ENCODE measurements around the gene SAMD3.
"Not testable (repeated sequence)": the region's sequence is repeated elsewhere in the genome, so short reads cannot be mapped to it uniquely, and the experiment has no call there.

SAMD3 gene

DNA sequence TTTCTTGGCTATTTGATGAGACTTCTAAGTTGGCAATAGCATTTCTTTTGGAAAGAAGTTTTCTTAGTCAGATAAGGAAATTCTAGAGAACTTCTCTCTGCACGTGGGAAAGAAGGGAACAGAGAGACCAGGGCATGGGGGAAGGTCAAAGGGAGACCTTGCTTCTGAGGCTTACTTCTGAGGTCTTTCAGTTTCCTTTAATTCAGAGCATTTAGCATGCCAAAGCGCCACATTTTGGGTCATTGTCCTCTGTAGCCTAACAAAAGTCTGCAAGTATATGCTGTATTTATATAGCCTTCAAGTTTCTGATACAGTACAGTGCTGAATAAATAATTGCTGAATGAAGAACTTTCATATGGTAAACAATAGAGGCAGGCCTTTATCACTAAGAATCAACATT lies 95.6 kb downstream of the SAMD3 start:
- no peak for FAIRE-seq

DNA sequence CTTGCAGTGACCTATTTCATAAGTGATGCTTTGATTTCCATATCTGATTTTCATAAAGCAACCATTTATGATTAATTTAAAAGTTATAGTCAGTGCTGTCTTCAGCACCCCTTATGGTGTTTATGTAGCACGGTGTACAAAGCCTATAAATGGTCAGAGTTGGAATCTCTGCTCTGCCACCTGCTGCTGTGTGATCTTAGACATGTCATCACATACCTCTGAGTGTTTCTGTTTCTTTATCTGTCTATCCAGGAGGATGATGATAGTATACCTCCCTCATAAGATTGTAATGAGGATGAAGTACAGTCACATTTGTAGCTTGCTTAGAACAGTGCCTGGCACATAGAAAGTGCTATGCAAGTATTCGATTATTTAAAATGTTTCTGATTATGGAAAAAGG lies 100.5 kb downstream of the SAMD3 start:
- FAIRE-seq, result no peak

DNA sequence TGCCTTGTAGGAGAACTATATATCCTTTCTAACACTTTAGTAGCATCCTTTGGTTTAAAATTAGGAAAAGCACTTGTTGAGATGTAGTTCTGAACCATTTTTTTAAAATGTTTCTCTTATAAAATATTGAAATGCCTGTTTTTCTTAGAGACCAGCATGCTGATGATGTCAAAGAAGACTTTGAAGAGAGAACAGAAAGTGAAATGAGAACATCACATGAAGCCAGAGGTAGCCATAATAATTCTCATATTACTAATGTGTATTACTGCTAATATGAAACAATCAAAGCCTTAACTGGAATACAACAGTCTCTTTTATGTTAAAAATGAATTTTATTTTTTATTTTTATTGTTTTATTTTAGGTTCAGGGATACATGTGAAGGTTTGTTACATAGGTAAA lies 102.0 kb downstream of the SAMD3 start:
- no peak for FAIRE-seq

DNA sequence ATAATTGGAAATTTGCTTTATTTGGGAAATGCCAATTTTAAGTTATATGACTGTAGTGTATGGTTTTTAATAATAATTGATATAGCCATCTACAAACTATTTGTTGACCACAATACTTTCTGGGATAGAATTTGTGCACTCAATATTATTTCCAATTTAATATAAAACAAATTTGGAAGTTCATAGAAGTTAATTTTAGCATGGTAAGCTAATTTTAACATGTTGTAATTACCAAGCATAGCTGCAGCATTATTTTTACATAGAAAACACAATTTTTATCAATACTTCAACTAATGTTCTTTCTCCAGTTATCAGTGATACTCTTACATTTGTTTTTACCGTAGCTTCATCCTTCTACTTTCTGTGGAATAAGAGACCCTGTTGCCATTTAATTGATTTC lies 103.5 kb downstream of the SAMD3 start:
- FAIRE-seq, result no peak

DNA sequence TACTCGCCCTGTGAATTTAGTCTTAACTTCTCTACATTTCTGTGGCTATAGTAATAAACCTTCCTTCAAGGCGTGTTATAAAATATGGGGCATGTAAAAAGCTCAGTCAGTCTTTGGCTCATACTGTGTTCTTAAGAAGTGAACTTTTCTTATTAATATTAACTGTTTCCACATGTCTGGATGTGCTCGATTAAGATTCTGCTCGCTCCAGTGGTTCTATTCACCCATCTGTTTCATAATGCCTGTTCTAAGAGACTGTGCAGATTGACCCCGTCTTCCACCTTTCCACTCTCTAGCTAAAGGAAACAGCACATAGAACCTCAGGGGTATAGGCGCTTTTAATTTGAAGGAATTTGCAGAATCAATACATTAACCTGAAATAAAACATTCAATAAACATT lies 104.5 kb downstream of the SAMD3 start:
- FAIRE-seq, result no peak

DNA sequence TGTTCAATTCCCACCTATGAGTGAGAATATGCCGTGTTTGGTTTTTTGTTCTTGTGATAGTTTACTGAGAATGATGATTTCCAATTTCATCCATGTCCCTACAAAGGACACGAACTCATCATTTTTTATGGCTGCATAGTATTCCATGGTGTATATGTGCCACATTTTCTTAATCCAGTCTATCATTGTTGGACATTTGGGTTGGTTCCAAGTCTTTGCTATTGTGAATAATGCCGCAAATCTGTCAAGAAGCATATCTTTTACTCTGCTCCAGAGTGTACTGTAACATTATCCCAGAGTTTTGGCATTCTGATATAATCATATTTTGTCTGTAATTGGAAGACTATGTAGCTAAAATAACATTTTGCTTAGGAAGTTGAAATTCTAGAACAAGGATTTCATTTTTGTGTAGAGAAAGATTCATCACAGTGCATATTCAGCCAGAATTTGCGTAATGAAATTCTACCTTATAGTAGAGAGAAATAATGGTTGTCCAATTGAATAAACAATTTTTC lies 105.5 kb downstream of the SAMD3 start:
- FAIRE-seq, result not testable (repeated sequence)

DNA sequence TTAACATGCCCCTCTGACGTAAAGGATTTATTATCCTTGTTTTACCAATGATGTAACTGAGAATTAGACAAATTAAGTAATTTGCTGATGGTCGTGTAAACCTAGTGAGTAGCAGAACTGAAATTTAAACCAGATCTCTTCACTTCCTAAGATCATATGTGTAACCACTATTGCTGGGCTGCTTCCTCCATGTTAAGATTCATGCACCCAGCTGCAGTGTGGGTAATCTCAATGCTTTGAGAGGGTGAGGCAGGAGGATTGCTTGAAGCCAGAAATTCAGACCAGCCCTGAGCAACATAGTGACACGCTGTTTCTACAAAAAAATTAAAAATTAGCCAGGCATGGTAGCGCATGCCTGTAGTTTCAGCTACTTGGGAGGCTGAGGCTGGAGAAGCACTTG lies 106.5 kb downstream of the SAMD3 start:
- no peak for FAIRE-seq

DNA sequence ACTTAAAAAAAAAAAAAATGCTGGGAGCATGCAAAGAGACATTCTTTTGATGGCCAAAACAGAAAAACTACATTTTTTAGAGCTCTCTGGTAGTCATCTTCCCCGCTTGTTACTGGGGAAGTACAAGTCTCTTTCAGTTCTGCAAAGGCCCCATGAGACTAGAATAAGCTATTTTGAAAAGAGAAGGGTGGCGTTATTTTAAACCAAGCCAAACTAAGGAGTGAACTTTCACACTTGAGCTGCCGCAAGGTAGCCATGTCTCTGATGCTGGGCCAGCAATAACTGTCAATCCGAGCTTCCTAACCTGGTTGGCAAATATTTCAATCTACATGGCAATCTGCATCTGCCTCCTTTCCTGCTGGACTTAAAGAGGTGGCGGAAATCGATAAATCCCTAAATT lies 107.7 kb downstream of the SAMD3 start:
- FAIRE-seq, result no peak

DNA sequence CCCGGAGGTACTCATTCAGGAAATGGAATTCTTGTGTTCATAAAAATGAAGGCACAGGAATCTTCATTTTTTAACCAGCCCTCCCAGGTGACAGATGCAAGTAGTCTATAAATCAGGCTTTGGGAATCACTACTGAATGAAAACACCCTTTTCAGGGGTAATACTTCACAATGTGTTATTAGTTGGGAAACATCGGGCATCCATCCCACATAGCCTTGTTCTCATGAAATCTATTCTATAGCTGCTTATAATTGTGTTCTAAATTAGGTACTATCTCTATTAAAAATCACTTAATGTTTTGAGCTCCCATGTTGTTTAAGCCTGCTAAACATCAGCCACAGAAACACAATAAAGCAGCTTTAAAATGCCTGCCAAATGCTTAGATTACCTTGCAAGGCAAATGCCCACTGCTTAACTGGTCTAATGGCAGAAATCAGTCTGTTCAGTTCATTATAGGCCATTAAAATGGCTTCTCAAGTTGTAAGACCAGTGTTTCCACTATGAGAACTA lies 109.5 kb downstream of the SAMD3 start:
- FAIRE-seq, result no peak

DNA sequence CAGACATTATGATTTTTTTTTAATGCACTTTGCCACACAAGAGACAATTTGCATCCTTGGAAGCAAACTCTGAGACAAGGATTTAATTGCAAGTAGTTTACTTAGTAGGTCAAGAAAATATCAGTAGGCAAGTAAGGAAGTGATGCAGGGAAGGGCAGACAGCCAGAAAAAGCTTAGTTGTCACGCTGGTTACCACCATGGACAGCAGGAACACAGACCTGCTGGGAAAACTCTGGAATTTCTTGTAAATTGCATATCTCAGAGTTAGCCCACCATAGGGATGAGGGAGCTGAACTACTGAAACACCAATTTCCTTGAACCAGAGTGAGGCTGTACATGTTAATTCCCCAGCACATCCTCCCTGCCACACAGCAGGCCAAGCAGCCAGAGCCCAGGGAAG lies 111.7 kb downstream of the SAMD3 start:
- no peak for FAIRE-seq

DNA sequence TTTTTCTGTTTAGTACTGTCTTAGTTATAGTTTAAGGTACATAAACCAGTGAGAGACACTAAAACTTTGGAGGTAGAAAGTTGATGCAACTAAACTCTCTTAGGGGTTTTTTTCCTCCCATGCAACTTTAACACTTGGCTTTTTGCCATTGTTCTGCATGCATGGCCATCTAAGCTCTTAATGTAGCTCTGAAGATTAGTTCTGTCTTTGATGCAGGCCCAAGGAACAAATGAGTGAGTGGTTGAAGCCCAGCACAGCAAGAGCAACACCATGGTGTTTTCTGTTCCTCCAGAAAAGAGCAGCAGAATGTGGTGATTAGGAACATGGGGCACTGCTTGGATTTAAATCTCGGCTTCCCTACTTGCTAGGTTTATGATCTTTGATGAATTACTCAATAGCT lies 115.0 kb downstream of the SAMD3 start:
- FAIRE-seq, result no peak

DNA sequence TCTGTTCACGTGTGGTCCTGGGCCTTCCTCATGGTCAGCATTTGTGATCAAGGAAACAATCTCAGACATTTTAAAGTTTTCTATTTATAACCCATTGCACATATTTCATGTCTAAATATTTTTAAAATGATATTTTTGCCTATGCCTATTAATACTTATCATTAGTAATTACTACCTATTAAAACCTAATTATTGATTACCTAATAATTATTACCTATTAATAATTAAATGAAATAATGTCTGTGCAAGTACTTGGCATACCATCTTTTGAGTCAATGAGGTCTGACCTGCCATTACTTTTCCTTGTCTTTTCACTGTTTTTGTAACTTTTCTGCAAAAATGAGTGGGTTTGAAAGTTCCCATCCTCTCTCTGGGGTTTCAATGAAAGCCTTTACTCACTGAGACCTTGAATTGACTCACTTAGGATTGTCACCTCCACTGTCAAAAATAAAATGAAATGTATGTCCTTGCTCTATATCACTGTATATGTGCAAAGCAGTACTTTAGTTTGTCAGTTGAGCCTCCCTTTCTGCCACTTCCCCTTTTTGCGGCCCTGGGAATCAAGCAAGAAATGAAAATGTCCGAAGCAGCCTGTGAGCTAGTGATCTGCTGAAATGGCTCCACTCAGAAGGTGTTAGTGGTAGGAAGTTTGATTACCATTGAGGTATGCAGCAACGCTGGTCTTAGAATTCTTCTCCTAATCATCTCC lies 116.6 kb downstream of the SAMD3 start:
- FAIRE-seq, result no peak

DNA sequence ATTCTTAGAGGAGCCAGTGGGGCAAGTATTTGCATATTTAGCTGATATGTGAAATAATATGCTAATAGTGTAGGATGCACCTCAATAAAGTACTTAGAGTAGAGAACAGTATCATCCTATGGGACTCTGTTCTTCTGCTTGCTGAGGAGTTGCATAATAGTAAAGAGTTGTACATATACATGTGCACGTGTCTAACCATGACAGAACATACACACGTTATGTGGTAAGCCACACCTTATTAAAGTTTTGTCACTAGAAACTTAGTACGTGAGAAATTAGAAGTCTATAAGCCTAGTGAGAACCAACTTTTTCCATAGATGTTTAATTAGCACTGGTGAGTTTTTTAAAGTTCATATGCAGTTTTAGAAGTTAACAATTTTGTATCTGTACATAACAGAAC lies 123.6 kb downstream of the SAMD3 start:
- no peak for FAIRE-seq

DNA sequence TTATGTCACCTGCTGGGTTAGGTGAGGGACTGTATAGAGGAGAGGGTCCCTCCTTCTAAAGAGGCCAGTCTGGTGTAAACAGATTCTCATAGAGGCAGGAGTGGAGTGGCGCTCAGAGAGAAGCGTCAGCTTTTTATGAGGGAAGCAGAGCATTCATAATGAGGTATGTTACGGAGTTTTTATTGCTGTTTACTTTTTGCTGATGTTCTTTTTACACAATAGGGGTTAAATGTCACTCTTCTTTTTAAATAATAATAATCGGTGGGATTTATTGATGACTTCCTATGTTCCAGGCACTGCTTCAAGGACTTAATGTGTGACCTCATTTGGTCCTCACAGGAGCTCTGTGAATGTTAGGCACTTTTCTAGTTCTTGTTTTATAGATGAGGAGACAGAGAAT lies 124.4 kb downstream of the SAMD3 start:
- no peak for FAIRE-seq

Measured in colon (tissue), 2 donors.